ENCODE data around the gene SPTBN4. TPM values are rescaled to one million over a fixed set of nuclear protein-coding genes. Genes with fewer than 3 reads are reported as not detected.
A peak's percentile ranks its signal among the peaks of the same experiment; 100 is the strongest.

The SPTBN4 gene
- total RNA-seq, 6 experiments from 2014 or later, result 0.17 to 0.96 (median 0.54) TPM

- H3K4me1 Mint-ChIP-seq (ENCODE audit: low read depth), result no peaks in the 10 kb centered on the region
- no peak overlapping the region for H3K27ac Mint-ChIP-seq
- H3K4me3 Mint-ChIP-seq, result no peak overlapping the region
- H3K27me3 Mint-ChIP-seq (ENCODE audit: insufficient read depth), result peaks cover 31% of the 10 kb centered on the region
- DNase-seq, result no peak
- H3K9me3 Mint-ChIP-seq, result no peaks in the 10 kb centered on the region
- H3K36me3 Mint-ChIP-seq (ENCODE audit: low read depth), result no peaks in the 10 kb centered on the region
- TF ChIP-seq CTCF (IDR thresholded peaks at IDR 0.05), result no peak
These were observed 35.3 kb downstream of the SPTBN4 start for GRCh38 chr19:40502081-40502480.

- peak; percentile 35 for TF ChIP-seq CTCF (IDR thresholded peaks at IDR 0.05)
- Mint-ChIP-seq H3K9me3 (no peaks in the 10 kb centered on the region), H3K36me3 (ENCODE audit: low read depth) (no peaks in the 10 kb centered on the region), H3K27ac (no peak overlapping the region), H3K4me1 (ENCODE audit: low read depth) (no peaks in the 10 kb centered on the region), H3K4me3 (no peak overlapping the region), H3K27me3 (ENCODE audit: insufficient read depth) (peaks cover 34% of the 10 kb centered on the region)
- DNase-seq, result peak; percentile 21
These were observed 36.0 kb downstream of the SPTBN4 start for GRCh38 chr19:40502647-40503319.

GRCh38 chr19:40503320-40503695 lies 36.5 kb downstream of the SPTBN4 start:
- Mint-ChIP-seq H3K9me3 (no peaks in the 10 kb centered on the region), H3K4me3 (no peak overlapping the region), H3K27ac (no peak overlapping the region), H3K36me3 (ENCODE audit: low read depth) (no peaks in the 10 kb centered on the region), H3K4me1 (ENCODE audit: low read depth) (no peaks in the 10 kb centered on the region), H3K27me3 (ENCODE audit: insufficient read depth) (peaks cover 39% of the 10 kb centered on the region)
- no peak for TF ChIP-seq CTCF (IDR thresholded peaks at IDR 0.05)
- no peak for DNase-seq

GRCh38 chr19:40506099-40506498 lies 39.3 kb downstream of the SPTBN4 start:
- Mint-ChIP-seq H3K27me3 (ENCODE audit: insufficient read depth) (peaks cover 42% of the 10 kb centered on the region), H3K36me3 (ENCODE audit: low read depth) (no peaks in the 10 kb centered on the region), H3K27ac (no peak overlapping the region), H3K9me3 (no peaks in the 10 kb centered on the region), H3K4me3 (no peak overlapping the region), H3K4me1 (ENCODE audit: low read depth) (no peaks in the 10 kb centered on the region)
- no peak for TF ChIP-seq CTCF (IDR thresholded peaks at IDR 0.05)
- DNase-seq, result no peak

GRCh38 chr19:40507892-40508291 lies 41.1 kb downstream of the SPTBN4 start:
- Mint-ChIP-seq H3K27ac (no peak overlapping the region), H3K4me3 (no peak overlapping the region), H3K4me1 (ENCODE audit: low read depth) (no peaks in the 10 kb centered on the region), H3K27me3 (ENCODE audit: insufficient read depth) (peaks cover 46% of the 10 kb centered on the region), H3K9me3 (no peaks in the 10 kb centered on the region), H3K36me3 (ENCODE audit: low read depth) (no peaks in the 10 kb centered on the region)
- no peak for DNase-seq
- no peak for TF ChIP-seq CTCF (IDR thresholded peaks at IDR 0.05)

All from HFFc6 (cell line).